Measurements from ENCODE around the gene SHROOM3.

- no peak for TF ChIP-seq POLR2A (IDR thresholded peaks at IDR 0.05)
- TF ChIP-seq, protein P1, sequence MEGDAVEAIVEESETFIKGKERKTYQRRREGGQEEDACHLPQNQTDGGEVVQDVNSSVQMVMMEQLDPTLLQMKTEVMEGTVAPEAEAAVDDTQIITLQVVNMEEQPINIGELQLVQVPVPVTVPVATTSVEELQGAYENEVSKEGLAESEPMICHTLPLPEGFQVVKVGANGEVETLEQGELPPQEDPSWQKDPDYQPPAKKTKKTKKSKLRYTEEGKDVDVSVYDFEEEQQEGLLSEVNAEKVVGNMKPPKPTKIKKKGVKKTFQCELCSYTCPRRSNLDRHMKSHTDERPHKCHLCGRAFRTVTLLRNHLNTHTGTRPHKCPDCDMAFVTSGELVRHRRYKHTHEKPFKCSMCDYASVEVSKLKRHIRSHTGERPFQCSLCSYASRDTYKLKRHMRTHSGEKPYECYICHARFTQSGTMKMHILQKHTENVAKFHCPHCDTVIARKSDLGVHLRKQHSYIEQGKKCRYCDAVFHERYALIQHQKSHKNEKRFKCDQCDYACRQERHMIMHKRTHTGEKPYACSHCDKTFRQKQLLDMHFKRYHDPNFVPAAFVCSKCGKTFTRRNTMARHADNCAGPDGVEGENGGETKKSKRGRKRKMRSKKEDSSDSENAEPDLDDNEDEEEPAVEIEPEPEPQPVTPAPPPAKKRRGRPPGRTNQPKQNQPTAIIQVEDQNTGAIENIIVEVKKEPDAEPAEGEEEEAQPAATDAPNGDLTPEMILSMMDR (IDR thresholded peaks at IDR 0.05), result no peak
Measured at GRCh38 chr4:76732246-76732645, 297.2 kb downstream of the SHROOM3 start.
